Measurements from ENCODE around the gene RNFT2.
"Not testable (repeated sequence)": the region's sequence is repeated elsewhere in the genome, so short reads cannot be mapped to it uniquely, and the experiment has no call there.

Gene RNFT2

GRCh38 chr12:116777245-116777644, 39.1 kb downstream of the RNFT2 start:
- H3K9me3 Mint-ChIP-seq = no peaks in the 10 kb centered on the region
- H3K4me1 Mint-ChIP-seq (ENCODE audit: low read depth) = no peaks in the 10 kb centered on the region
- H3K36me3 Mint-ChIP-seq (ENCODE audit: low read depth) = no peaks in the 10 kb centered on the region
- H3K27ac Mint-ChIP-seq = no peak overlapping the region
- no peak for DNase-seq (ENCODE audit: low spot score)
- no peak overlapping the region for H3K4me3 Mint-ChIP-seq
- no peaks in the 10 kb centered on the region for H3K27me3 Mint-ChIP-seq (ENCODE audit: low read depth)

- no peak overlapping the region for H3K27ac Mint-ChIP-seq
- no peaks in the 10 kb centered on the region for H3K27me3 Mint-ChIP-seq (ENCODE audit: low read depth)
- no peaks in the 10 kb centered on the region for H3K36me3 Mint-ChIP-seq (ENCODE audit: low read depth)
- H3K4me1 Mint-ChIP-seq (ENCODE audit: low read depth) = no peaks in the 10 kb centered on the region
- no peaks in the 10 kb centered on the region for H3K9me3 Mint-ChIP-seq
- no peak overlapping the region for H3K4me3 Mint-ChIP-seq
- DNase-seq (ENCODE audit: low spot score) = no peak
These were observed 41.5 kb downstream of the RNFT2 start for GRCh38 chr12:116779597-116779996.

- H3K9me3 Mint-ChIP-seq = no peaks in the 10 kb centered on the region
- H3K27me3 Mint-ChIP-seq (ENCODE audit: low read depth) = no peaks in the 10 kb centered on the region
- no peaks in the 10 kb centered on the region for H3K36me3 Mint-ChIP-seq (ENCODE audit: low read depth)
- no peak for DNase-seq (ENCODE audit: low spot score)
- no peaks in the 10 kb centered on the region for H3K4me1 Mint-ChIP-seq (ENCODE audit: low read depth)
- H3K4me3 Mint-ChIP-seq = no peak overlapping the region
- H3K27ac Mint-ChIP-seq = no peak overlapping the region
These were observed 42.8 kb downstream of the RNFT2 start for GRCh38 chr12:116780942-116781341.

GRCh38 chr12:116783525-116784237, 45.6 kb downstream of the RNFT2 start:
- H3K27ac Mint-ChIP-seq = no peak overlapping the region
- no peak for DNase-seq (ENCODE audit: low spot score)
- H3K4me1 Mint-ChIP-seq (ENCODE audit: low read depth) = no peaks in the 10 kb centered on the region
- H3K4me3 Mint-ChIP-seq = no peak overlapping the region
- no peaks in the 10 kb centered on the region for H3K36me3 Mint-ChIP-seq (ENCODE audit: low read depth)
- no peaks in the 10 kb centered on the region for H3K27me3 Mint-ChIP-seq (ENCODE audit: low read depth)
- no peaks in the 10 kb centered on the region for H3K9me3 Mint-ChIP-seq

- no peaks in the 10 kb centered on the region for H3K27me3 Mint-ChIP-seq (ENCODE audit: low read depth)
- no peak overlapping the region for H3K27ac Mint-ChIP-seq
- H3K4me1 Mint-ChIP-seq (ENCODE audit: low read depth) = no peaks in the 10 kb centered on the region
- no peak overlapping the region for H3K4me3 Mint-ChIP-seq
- H3K36me3 Mint-ChIP-seq (ENCODE audit: low read depth) = no peaks in the 10 kb centered on the region
- no peak for DNase-seq (ENCODE audit: low spot score)
- H3K9me3 Mint-ChIP-seq = no peaks in the 10 kb centered on the region
These were observed 46.1 kb downstream of the RNFT2 start for GRCh38 chr12:116784238-116784612.

GRCh38 chr12:116789562-116789961, 51.4 kb downstream of the RNFT2 start:
- H3K27me3 Mint-ChIP-seq (ENCODE audit: low read depth); H3K4me3 Mint-ChIP-seq; H3K27ac Mint-ChIP-seq; H3K4me1 Mint-ChIP-seq (ENCODE audit: low read depth); H3K36me3 Mint-ChIP-seq (ENCODE audit: low read depth); DNase-seq (ENCODE audit: low spot score); H3K9me3 Mint-ChIP-seq: not testable (repeated sequence)

GRCh38 chr12:116790066-116790465, 52.0 kb downstream of the RNFT2 start:
- Mint-ChIP-seq H3K9me3 (no peaks in the 10 kb centered on the region), H3K27me3 (ENCODE audit: low read depth) (no peaks in the 10 kb centered on the region), H3K4me1 (ENCODE audit: low read depth) (no peaks in the 10 kb centered on the region), H3K27ac (no peak overlapping the region), H3K36me3 (ENCODE audit: low read depth) (no peaks in the 10 kb centered on the region), H3K4me3 (no peak overlapping the region)
- DNase-seq (ENCODE audit: low spot score) = no peak

GRCh38 chr12:116792403-116792802, 54.3 kb downstream of the RNFT2 start:
- H3K27ac Mint-ChIP-seq = no peak overlapping the region
- no peak for DNase-seq (ENCODE audit: low spot score)
- no peak overlapping the region for H3K4me3 Mint-ChIP-seq
- H3K9me3 Mint-ChIP-seq = no peaks in the 10 kb centered on the region
- H3K27me3 Mint-ChIP-seq (ENCODE audit: low read depth) = no peaks in the 10 kb centered on the region
- H3K36me3 Mint-ChIP-seq (ENCODE audit: low read depth) = no peaks in the 10 kb centered on the region
- H3K4me1 Mint-ChIP-seq (ENCODE audit: low read depth) = no peaks in the 10 kb centered on the region

GRCh38 chr12:116794725-116795124, 56.6 kb downstream of the RNFT2 start:
- no peaks in the 10 kb centered on the region for H3K9me3 Mint-ChIP-seq
- no peak for DNase-seq (ENCODE audit: low spot score)
- H3K4me3 Mint-ChIP-seq = no peak overlapping the region
- H3K27ac Mint-ChIP-seq = no peak overlapping the region
- no peaks in the 10 kb centered on the region for H3K36me3 Mint-ChIP-seq (ENCODE audit: low read depth)
- no peaks in the 10 kb centered on the region for H3K27me3 Mint-ChIP-seq (ENCODE audit: low read depth)
- H3K4me1 Mint-ChIP-seq (ENCODE audit: low read depth) = no peaks in the 10 kb centered on the region

GRCh38 chr12:116797885-116798284, 59.8 kb downstream of the RNFT2 start:
- H3K36me3 Mint-ChIP-seq (ENCODE audit: low read depth) = no peaks in the 10 kb centered on the region
- no peak overlapping the region for H3K27ac Mint-ChIP-seq
- H3K4me3 Mint-ChIP-seq = no peak overlapping the region
- DNase-seq (ENCODE audit: low spot score) = no peak
- H3K4me1 Mint-ChIP-seq (ENCODE audit: low read depth) = no peaks in the 10 kb centered on the region
- no peaks in the 10 kb centered on the region for H3K27me3 Mint-ChIP-seq (ENCODE audit: low read depth)
- no peaks in the 10 kb centered on the region for H3K9me3 Mint-ChIP-seq

GRCh38 chr12:116798719-116799118, 60.6 kb downstream of the RNFT2 start:
- Mint-ChIP-seq H3K4me3 (no peak overlapping the region), H3K27ac (no peak overlapping the region), H3K9me3 (no peaks in the 10 kb centered on the region), H3K27me3 (ENCODE audit: low read depth) (no peaks in the 10 kb centered on the region), H3K4me1 (ENCODE audit: low read depth) (no peaks in the 10 kb centered on the region), H3K36me3 (ENCODE audit: low read depth) (no peaks in the 10 kb centered on the region)
- DNase-seq (ENCODE audit: low spot score) = no peak

- H3K9me3 Mint-ChIP-seq = no peaks in the 10 kb centered on the region
- no peak for DNase-seq (ENCODE audit: low spot score)
- no peaks in the 10 kb centered on the region for H3K27me3 Mint-ChIP-seq (ENCODE audit: low read depth)
- H3K4me1 Mint-ChIP-seq (ENCODE audit: low read depth) = no peaks in the 10 kb centered on the region
- H3K27ac Mint-ChIP-seq = no peak overlapping the region
- no peak overlapping the region for H3K4me3 Mint-ChIP-seq
- H3K36me3 Mint-ChIP-seq (ENCODE audit: low read depth) = no peaks in the 10 kb centered on the region
These were observed 61.8 kb downstream of the RNFT2 start for GRCh38 chr12:116799955-116800354.

GRCh38 chr12:116800918-116801317, 62.8 kb downstream of the RNFT2 start:
- Mint-ChIP-seq H3K27ac (no peak overlapping the region), H3K36me3 (ENCODE audit: low read depth) (no peaks in the 10 kb centered on the region), H3K27me3 (ENCODE audit: low read depth) (no peaks in the 10 kb centered on the region), H3K4me1 (ENCODE audit: low read depth) (no peaks in the 10 kb centered on the region), H3K9me3 (no peaks in the 10 kb centered on the region), H3K4me3 (no peak overlapping the region)
- no peak for DNase-seq (ENCODE audit: low spot score)

- H3K4me3 Mint-ChIP-seq = no peak overlapping the region
- H3K9me3 Mint-ChIP-seq = no peaks in the 10 kb centered on the region
- no peak for DNase-seq (ENCODE audit: low spot score)
- no peak overlapping the region for H3K27ac Mint-ChIP-seq
- no peaks in the 10 kb centered on the region for H3K4me1 Mint-ChIP-seq (ENCODE audit: low read depth)
- no peaks in the 10 kb centered on the region for H3K36me3 Mint-ChIP-seq (ENCODE audit: low read depth)
- no peaks in the 10 kb centered on the region for H3K27me3 Mint-ChIP-seq (ENCODE audit: low read depth)
These were observed 63.9 kb downstream of the RNFT2 start for GRCh38 chr12:116802018-116802417.

- DNase-seq (ENCODE audit: low spot score) = no peak
These were observed 65.1 kb downstream of the RNFT2 start for GRCh38 chr12:116803013-116803736.

More at GRCh38 chr12:116803013-116803736, 65.1 kb downstream of the RNFT2 start:
- no peak overlapping the region for H3K4me3 Mint-ChIP-seq
- no peaks in the 10 kb centered on the region for H3K36me3 Mint-ChIP-seq (ENCODE audit: low read depth)
- no peaks in the 10 kb centered on the region for H3K4me1 Mint-ChIP-seq (ENCODE audit: low read depth)
- H3K9me3 Mint-ChIP-seq = no peaks in the 10 kb centered on the region
- no peak overlapping the region for H3K27ac Mint-ChIP-seq
- H3K27me3 Mint-ChIP-seq (ENCODE audit: low read depth) = no peaks in the 10 kb centered on the region

Data from T-helper 2 cell treated with Interferon-gamma antibody and Interleukin-4, amounts not matched to agents 5 μg/mL and 100 μg/mL, for 36 hours (primary cell).